ENCODE data around the gene ZNF90.
A peak's percentile ranks its signal among the peaks of the same experiment; 100 is the strongest.
"Not testable (repeated sequence)": the region's sequence is repeated elsewhere in the genome, so short reads cannot be mapped to it uniquely, and the experiment has no call there.

The ZNF90 gene

GRCh38 chr19:20051841-20052768 lies 25.7 kb upstream of the ZNF90 start:
- H3K4me3 ChIP-seq (ENCODE audit: low read depth, low read length), result peak overlapping the region; percentile 84
- CTCF ChIA-PET, result no interaction called here
- DNase-seq (ENCODE audit: low read depth, low spot score), result peak; percentile 85
- TF ChIP-seq, protein P1, sequence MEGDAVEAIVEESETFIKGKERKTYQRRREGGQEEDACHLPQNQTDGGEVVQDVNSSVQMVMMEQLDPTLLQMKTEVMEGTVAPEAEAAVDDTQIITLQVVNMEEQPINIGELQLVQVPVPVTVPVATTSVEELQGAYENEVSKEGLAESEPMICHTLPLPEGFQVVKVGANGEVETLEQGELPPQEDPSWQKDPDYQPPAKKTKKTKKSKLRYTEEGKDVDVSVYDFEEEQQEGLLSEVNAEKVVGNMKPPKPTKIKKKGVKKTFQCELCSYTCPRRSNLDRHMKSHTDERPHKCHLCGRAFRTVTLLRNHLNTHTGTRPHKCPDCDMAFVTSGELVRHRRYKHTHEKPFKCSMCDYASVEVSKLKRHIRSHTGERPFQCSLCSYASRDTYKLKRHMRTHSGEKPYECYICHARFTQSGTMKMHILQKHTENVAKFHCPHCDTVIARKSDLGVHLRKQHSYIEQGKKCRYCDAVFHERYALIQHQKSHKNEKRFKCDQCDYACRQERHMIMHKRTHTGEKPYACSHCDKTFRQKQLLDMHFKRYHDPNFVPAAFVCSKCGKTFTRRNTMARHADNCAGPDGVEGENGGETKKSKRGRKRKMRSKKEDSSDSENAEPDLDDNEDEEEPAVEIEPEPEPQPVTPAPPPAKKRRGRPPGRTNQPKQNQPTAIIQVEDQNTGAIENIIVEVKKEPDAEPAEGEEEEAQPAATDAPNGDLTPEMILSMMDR (IDR thresholded peaks at IDR 0.05; ENCODE audit: insufficient read depth, low read length, missing control alignments), result no peak
- POLR2A ChIA-PET, result interaction anchor here (0.6 to 1.3 kb wide), 6 partner anchors 13 to 1715 kb away, joined by 3 to 10 read pairs (median 4); partner anchors contain the start of genes ZNF100, ZNF486, ZNF682 and ZNF90

GRCh38 chr19:20058738-20059137 lies 19.1 kb upstream of the ZNF90 start:
- H3K4me3 ChIP-seq (ENCODE audit: low read depth, low read length); DNase-seq (ENCODE audit: low read depth, low spot score); POLR2A ChIA-PET; CTCF ChIA-PET: not testable (repeated sequence)

GRCh38 chr19:20060282-20060681 lies 17.5 kb upstream of the ZNF90 start:
- ChIA-PET CTCF (no interaction called here), POLR2A (no interaction called here)
- no peak overlapping the region for H3K4me3 ChIP-seq (ENCODE audit: low read depth, low read length)
- TF ChIP-seq, protein P1 (IDR thresholded peaks at IDR 0.05; ENCODE audit: insufficient read depth, low read length, missing control alignments), result no peak
- no peak for DNase-seq (ENCODE audit: low read depth, low spot score)

GRCh38 chr19:20066861-20067260 lies 10.9 kb upstream of the ZNF90 start:
- POLR2A ChIA-PET, result no interaction called here

GRCh38 chr19:20067943-20068342 lies 9.9 kb upstream of the ZNF90 start:
- no peak for DNase-seq (ENCODE audit: low read depth, low spot score)
- TF ChIP-seq, protein P1 (IDR thresholded peaks at IDR 0.05; ENCODE audit: insufficient read depth, low read length, missing control alignments), result no peak
- no peak overlapping the region for H3K4me3 ChIP-seq (ENCODE audit: low read depth, low read length)
- POLR2A ChIA-PET, result no interaction called here
- CTCF ChIA-PET, result no interaction called here

More at GRCh38 chr19:20066861-20067260, 10.9 kb upstream of the ZNF90 start:
- DNase-seq (ENCODE audit: low read depth, low spot score), result no peak
- TF ChIP-seq, protein P1 (IDR thresholded peaks at IDR 0.05; ENCODE audit: insufficient read depth, low read length, missing control alignments), result no peak
- CTCF ChIA-PET, result no interaction called here
- no peak overlapping the region for H3K4me3 ChIP-seq (ENCODE audit: low read depth, low read length)

DNA sequence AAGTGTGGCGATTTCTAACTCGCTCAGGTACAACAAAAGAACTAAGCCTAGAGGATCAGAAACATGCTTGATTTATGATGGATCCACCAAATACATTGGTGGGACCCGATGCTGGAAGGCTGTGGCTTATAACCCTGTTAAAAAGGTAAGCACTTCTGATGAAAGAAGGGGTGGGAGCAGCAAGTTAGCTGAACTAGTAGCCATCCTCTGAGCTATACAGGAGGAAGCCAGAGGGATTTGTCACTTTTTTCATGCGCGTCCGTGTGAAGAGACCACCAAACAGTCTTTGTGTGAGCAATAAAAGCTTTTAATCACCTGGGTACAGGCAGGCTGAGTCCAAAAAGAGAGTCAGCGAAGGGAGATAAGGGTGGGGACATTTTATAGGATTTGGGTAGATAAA lies 9.2 kb upstream of the ZNF90 start:
- POLR2A ChIA-PET; CTCF ChIA-PET; H3K4me3 ChIP-seq (ENCODE audit: low read depth, low read length); DNase-seq (ENCODE audit: low read depth, low spot score): not testable (repeated sequence)

GRCh38 chr19:20070691-20071090 lies 7.1 kb upstream of the ZNF90 start:
- ChIA-PET CTCF (no interaction called here), POLR2A (no interaction called here)
- H3K4me3 ChIP-seq (ENCODE audit: low read depth, low read length), result no peak overlapping the region
- DNase-seq (ENCODE audit: low read depth, low spot score), result no peak
- TF ChIP-seq, protein P1 (IDR thresholded peaks at IDR 0.05; ENCODE audit: insufficient read depth, low read length, missing control alignments), result no peak

Data from AG04449 (cell line).